GM18520 (cell line): ENCODE measurements around the gene FCRL3.
"Not testable (repeated sequence)": the region's sequence is repeated elsewhere in the genome, so short reads cannot be mapped to it uniquely, and the experiment has no call there.

ENCODE experiments used
- ATAC-seq: cut with Tn5 transposase; IDR thresholded peaks from one replicate; pipeline ENCODE4 v1.9.1; 2021; ENCODE audit not compliant: unreplicated experiment

Gene FCRL3, protein sequence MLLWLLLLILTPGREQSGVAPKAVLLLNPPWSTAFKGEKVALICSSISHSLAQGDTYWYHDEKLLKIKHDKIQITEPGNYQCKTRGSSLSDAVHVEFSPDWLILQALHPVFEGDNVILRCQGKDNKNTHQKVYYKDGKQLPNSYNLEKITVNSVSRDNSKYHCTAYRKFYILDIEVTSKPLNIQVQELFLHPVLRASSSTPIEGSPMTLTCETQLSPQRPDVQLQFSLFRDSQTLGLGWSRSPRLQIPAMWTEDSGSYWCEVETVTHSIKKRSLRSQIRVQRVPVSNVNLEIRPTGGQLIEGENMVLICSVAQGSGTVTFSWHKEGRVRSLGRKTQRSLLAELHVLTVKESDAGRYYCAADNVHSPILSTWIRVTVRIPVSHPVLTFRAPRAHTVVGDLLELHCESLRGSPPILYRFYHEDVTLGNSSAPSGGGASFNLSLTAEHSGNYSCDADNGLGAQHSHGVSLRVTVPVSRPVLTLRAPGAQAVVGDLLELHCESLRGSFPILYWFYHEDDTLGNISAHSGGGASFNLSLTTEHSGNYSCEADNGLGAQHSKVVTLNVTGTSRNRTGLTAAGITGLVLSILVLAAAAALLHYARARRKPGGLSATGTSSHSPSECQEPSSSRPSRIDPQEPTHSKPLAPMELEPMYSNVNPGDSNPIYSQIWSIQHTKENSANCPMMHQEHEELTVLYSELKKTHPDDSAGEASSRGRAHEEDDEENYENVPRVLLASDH

DNA sequence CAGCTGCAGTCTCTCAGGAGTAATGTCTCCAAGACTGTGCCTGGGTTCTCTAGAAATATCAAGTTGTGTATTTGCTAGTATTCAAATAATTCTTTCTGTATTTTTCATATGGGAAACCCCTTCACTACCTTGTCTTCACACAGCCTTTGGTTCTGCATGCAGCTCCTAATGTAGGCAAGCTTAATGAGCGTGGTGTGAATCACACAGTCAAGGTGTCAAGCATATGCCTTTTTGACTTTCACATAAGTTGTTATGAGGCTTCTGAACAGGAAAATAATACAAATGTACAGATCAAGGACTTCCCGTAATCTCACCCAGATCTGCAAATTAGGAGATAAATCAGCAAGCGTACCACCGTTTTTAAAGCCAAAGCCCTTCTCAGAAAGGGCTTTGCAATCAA lies at the start of gene FCRL3:
TSS of gene FCRL3 (minus strand) at position 38 of the 400 bp plus-strand sequence. CDS start 280 bp downstream, outside the sequence.
- ATAC-seq, result peak; percentile 85

DNA sequence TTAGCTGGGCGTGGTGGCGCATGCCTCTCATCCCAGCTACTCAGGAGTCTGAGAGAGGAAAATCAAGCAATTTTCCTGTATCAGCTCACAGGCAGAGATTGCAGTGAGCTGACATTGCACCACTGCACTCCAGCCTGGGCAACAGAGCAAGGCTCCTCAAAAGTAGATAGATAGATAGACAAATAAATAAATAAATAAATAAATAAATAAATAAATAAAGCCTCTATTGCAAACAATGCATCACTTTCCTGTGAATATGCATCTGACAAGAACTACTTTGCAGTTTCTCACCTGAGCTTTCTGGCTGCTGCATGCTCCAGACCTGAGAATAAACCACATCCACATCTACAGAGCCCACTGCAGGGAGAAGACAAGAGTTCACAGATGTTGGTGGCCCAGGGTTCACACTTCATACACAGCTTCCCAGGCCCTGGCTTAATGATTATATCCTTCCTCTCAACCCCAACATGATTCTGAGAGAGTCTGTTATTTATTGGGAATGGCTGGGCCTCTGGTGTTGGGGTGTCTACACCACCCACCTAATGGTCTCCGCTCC lies 47.8 kb upstream of the FCRL3 start:
- no peak for ATAC-seq

DNA sequence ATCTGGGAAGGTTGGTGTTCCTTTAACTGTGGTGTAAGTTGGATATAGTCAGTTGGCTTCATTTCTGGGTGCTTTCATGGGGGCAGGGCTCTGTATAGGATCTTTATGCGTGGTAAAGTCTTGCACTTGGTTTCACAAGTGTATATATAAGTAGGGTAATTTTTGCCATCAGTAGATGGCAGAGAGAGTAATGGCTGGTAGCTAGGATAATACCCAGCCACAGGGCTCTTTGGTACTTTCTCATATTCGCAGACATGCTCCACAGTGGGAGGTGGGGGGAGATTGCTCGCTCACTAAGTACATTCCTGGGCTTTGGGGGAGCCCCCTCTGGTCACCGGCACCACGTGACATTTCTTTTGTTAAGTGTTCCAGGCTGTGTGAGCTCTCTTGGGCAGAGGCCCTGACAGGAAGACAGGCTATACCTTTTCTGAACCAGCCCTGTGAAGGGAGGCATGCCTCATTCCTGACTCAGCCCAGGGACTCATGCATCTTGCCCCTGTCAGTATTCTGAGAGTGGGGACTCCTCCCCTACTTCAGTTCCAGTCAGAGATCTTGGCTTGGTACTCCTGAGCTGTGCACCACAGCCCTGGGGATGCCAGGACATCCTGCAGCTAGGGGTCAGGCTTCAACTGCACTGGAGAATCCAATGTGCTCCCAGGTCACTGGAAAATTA lies 38.8 kb upstream of the FCRL3 start:
- ATAC-seq, result no peak

DNA sequence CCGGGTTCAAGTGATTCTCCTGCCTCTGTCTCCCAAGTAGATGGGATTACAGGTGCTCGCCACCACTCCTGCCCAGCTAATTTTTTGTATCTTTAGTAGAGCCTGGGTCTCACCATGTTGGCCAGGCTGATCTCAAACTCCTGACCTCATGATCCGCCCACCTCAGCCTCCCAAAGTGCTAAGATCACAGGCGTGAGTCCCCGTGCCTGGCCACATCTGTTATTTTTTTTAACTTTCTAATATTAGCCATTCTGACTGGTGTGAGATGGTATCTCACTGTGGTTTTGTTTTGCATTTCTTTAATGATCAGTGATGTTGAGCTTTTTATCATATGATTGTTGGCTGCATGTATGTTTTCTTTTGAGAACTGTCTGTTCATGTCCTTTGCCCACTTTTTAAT lies 35.4 kb upstream of the FCRL3 start:
- ATAC-seq, result not testable (repeated sequence)

DNA sequence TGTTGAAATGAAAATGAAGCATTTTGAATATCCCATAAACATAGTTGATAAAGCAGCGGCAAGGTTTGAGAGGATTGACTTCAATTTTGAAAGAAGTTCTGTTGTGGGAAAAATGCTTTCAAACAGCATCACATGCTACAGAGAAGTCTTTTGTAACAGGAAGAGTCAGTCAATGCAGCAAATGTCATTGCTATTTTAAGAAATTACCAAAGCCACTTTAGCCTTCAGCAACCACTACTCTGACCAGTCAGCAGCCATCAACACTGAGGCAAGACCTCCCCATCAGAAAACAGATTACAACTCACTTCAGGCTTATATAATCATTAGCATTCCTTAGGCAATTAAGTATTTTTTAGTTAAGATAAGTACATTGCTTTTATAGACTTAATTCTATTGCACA lies 33.8 kb upstream of the FCRL3 start:
- no peak for ATAC-seq

DNA sequence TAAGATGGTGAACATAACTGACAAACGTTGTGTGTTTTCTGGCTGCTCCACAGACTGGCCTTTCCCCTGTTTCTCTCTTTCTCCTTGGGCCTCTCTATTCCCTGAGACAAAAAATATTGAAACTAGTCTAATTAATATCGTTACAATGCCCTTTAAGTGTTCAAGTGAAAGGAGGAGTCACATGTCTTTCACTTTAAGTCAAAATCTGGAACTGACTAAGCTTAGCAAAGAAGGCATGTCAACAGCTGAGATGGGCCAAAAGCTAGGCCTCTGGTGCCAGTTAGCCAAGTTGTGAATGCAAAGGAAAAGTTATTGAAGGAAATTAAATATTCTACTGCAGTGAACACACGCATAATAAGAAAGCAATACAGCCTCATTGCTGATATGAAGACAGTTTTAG lies 32.2 kb upstream of the FCRL3 start:
- no peak for ATAC-seq

DNA sequence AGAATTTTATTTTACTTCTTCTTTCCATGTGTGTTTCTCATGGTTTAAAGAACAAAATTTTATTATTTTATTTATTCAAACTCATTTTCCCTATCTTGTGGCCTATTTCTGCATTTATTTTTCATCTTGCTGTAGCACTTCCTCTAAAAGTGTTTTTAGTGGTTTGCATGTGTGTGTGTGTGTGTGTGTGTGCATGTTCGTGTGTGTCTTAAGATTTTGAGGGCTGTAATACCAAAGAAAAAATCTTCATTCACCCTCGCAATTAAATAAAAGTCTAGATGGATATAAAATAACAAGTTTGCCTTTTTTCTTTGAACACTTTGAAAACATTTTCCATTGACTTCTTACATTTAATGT lies 24.6 kb upstream of the FCRL3 start:
- no peak for ATAC-seq

DNA sequence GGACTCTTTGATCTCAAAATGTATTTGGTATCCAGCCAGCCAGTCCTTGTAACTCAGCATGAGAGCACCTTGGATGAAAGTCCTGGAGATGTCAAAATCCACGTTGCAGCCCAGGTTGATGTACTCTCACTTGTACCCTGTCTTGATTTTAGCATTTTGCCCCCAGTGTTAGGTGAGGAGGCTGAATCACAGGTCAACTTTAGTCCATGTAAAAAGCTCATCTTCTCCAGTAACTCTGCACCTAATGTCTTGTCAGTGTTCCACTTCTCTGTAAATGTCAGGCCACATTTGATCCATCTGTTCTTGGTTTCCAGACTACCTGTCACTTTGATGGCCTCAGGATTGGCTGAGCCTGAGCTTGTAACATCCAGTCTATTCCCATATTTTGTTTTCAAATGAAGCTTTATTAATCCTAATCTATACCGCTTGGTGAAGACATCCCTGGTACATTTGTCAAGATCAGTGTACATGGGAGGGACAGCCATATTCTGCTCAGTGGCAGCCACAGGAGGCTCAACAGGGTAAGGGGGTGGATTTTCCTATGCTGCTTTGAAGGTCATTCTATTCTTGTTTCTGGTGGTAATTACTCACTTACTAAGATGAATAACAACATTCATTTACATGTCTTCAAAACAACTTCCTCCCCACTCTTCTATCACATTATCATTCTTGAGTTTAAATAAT lies 24.1 kb upstream of the FCRL3 start:
- ATAC-seq, result no peak

DNA sequence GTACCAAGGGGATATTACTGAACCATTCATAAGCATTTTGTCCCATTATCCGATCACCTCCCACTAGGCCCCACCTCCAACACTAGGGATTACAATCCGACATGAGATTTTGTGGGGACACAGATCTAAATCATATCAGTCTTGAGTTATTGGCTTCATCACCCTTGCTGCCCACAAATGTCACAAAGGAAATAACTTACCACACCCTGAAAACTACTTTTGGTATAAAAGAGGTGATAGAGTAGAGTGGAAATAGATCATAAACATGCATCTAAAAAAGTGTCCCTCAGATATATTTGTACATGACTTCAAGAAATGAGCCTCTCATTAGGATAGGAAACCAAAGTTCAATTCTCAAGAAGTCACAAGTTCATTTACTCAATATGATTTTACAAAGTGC lies 22.6 kb upstream of the FCRL3 start:
- no peak for ATAC-seq

DNA sequence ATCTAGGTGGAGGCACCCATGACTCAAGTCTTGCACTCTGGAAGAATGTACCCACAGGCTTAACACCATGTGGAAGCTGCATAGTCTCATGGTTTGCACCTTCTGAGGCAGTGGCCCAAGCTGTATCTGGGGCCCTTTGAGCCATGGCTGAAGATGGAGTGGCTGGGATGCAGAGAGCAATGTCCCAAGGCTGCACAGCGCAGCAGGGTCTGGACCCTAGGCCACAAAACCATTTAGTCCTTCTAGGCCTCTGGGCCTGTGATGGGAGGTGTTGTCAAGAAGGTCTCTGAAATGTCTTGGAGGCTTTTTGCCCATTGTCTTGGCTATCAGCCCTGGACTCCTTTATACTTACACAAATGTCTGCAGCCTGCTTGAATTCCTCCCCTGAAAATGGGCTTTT lies 21.4 kb upstream of the FCRL3 start:
- ATAC-seq, result no peak

DNA sequence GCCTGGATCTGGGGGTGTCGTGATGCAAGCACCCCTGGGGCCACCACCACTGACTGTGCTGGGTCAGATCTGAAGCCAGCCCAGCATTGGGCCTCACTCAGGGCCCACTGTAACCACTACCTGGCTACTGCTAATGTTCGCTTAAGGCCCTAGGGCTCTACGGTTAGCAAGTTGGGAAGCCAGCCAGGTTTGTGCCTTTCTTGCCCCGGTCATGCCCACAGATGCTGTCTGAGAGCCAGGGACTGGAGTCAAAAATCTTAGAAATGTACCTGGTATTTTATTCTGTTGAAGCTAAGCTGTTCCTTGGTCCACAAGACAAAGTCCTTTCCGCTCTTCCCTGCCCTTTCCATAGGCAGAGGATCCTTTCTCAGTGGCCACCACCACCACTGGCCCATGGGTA lies 15.2 kb upstream of the FCRL3 start:
- ATAC-seq, result no peak

DNA sequence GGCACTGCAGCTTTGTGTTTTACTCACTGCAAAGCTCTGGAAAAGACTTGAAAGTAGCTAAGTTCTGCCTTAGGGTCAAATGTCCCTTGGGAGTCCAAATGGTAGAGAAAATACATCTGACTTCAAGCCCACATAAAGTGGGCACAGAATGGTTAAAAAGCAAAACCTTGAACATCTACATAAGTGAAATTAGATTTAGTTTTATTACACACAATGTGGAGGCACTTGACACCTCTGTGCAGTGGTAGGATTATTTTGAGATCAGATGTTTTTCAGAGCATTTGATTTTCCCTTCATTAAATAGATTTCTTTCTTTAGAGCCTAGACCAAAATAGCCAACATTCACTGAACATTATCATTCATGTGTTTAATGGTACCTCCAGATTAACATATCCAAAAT lies 11.2 kb upstream of the FCRL3 start:
- no peak for ATAC-seq

DNA sequence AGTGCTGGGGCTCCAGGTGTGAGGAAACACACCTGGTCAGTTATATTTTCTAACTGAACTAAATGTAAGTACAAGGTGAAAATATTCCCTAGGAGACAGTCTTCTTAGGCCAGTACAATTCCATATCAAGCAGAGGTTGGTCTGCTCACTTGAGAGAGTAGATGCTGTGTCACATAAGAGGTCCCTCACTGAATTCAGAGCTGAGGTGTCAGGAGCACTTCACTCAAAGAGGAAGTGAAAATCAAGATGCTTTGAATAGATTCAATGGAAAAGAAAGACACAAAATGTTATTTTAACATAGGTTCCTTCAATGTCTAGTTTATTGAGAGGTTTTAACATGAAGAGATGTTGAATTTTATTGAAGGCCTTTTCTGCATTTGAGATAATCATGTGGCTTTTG lies 4.3 kb upstream of the FCRL3 start:
- ATAC-seq, result no peak

DNA sequence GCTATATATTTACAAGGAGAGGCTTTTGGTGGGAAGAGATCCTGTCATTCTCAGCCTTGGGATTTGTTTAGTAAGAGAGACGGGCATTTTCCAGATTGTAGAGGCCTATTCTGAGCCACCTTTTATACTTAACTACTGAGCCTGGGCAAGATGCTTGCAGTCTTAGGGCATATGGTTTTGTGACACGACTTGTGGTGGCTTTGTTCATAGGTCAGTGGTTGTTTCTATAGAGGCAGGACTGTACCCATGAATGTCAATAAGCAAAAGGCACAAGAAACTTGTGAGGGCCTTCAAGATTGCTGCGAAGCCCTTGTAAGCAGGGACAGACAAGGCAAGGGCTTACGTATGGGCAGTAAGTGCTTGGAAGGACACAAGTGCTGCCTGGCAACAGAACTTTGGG lies 3.4 kb upstream of the FCRL3 start:
- no peak for ATAC-seq

DNA sequence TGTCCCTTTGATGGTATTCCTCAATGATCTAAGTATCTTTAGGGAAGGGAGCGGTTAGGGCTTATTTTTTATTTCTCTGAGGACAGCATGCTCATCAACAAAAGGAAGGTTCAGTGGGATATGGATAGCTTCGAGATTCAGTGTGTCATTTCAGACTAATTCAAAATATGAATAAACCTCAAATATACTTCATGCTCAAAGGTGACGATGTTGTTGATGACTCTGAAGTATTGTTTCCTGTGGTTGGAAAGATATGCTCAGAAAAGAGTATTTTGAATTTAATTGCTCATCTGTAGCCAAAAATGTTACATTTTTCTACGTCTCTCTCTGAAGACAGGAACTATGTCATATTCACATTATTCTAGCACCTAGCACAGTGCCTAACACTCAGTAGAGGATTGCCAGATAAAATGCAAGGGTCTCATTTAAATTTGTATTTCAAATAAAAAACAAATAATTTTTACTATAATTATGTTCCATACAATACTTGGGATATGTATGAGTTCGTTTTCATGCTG lies 1.8 kb upstream of the FCRL3 start:
- ATAC-seq, result no peak

DNA sequence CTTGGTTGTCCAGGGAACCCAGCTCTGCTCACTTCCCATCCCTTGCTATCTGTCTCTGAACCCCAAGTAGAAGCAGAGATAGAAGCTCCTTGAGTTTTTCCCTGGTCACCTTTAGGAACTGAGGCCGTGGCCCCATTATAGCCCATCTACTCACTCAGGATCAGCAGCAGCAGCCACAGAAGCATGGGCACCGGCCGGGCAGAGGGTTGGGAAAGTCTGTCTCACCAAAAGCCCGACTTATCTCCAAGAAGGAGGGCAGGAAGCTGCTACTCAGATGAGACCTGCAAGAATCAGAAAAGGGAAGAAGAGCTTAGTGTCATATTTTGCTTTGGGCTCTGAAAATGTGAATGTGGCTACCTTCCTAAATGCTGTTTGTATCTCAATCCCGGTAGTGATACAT lies 264 bp downstream of the FCRL3 start:
- no peak for ATAC-seq

DNA sequence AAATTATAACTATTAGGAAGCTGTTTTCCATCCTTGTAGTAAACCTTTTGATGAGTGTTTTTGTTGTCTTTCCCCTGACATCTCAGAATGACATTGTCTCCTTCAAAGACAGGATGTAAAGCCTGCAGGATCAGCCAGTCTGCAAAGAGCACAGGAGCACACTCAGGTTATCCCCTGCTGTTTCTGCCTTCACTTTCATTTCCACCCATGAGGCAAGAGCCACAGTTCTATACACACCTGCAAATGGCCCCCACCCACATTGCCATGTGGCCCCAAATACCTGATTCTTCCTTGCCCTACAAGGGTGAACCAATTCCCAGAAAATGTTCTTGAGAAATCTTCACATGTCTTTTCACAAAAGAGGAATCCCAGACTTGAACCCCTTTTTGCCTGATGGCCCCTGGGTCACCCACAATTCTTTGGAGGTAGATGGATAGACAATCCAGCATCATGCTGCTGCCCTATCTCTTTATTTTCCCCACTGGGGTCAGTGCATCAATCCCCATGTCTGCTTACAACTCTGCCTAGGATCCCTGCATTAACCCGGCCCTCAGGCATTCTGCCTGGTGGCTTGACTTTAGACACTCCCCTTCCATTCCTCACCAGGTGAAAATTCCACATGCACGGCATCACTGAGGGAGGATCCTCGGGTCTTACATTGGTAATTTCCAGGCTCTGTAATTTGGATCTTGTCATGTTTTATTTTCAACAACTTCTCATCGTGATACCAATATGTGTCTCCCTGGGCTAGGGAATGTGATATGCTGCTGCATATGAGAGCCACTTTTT lies 2.6 kb downstream of the FCRL3 start:
- no peak for ATAC-seq

DNA sequence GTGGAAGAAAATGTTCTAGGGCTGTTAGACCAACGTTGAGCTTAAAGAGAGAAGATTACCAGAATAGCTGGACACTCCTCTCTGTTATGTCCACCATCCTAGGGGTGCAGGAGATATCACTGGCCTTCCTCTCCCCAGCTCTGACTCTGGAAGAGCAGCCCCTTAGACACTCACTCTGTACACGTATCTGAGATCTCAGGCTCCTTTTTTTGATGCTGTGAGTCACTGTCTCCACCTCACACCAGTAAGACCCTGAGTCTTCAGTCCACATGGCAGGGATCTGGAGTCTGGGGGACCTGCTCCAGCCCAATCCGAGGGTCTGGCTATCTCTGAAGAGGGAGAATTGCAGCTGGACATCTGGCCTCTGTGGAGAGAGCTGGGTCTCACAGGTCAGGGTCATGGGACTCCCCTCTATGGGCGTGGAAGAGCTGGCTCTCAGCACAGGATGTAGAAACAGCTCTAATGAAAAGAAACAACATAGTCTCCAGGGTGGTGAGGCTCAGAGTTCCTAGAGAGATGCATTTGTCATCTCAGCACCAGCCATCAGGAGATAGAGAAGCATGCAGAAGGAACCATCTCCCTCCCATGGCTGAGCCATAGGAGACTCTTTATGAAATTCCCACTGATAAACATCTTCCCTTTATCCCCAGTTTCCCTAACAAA lies 3.5 kb downstream of the FCRL3 start:
- ATAC-seq, result no peak

DNA sequence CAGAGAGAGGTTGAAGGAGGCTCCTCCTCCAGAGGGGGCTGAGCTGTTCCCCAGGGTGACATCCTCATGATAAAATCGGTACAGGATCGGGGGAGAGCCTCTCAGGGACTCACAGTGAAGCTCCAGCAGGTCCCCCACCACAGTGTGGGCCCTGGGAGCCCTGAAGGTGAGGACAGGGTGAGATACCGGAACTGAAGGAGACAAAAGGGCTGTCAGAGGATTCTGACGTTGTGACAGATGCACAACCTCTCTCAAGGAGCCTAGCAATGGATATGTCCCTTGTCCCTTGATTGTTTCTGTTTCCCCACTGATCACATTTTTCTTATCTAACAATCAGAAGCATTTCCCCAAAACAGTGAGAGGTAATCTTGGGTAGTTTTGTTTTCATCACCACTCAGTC lies 5.2 kb downstream of the FCRL3 start:
- ATAC-seq, result no peak
